G401 (cell line): ENCODE measurements around the gene SWT1. TPM values are rescaled to one million over a fixed set of nuclear protein-coding genes. Genes with fewer than 3 reads are reported as not detected.

Source experiments
- DNase-seq: peaks from one replicate; pipeline ENCODE4 v3.0.0-alpha.2; 2015; ENCODE audit warnings: low spot score
- in situ Hi-C: cut with HindIII; loops from 2 replicates; pipeline ENCODE4 v1.10.0; 2016; ENCODE audit warnings: low sequenced_read_pairs, mixed read lengths
- total RNA-seq: library from RNA; depleted of rRNA; stranded (reverse); fragments of >200 nt; shearing (Covaris generic); gene quantifications from 2 replicates; pipeline ENCODE4 v1.2.3, GENCODE V29; 2014; rRNA removed

Gene SWT1
- total RNA-seq, 1 experiment from 2014 or later = 7.8 TPM

- DNase-seq = no peak
- in situ Hi-C loops = no loop called here
These were observed 184.3 kb downstream of the SWT1 start for GRCh38 chr1:185341196-185341781.

Other genes starting within 250 kb of the SWT1 start
- 0.62 and 0.98 TPM in 2 replicates for gene NIBAN1, start 182.7 kb upstream of the SWT1 start, total RNA-seq
- 48.7 and 67.3 TPM in 2 replicates for gene RNF2, start 111.6 kb upstream of the SWT1 start, total RNA-seq
- gene TRMT1L, start 214 bp upstream of the SWT1 start, total RNA-seq = 13.7 and 30.6 TPM in 2 replicates
- 65.2 and 81.9 TPM in 2 replicates for gene IVNS1ABP, start 160.1 kb downstream of the SWT1 start, total RNA-seq